Ectodermal cell (in vitro differentiated cells): Measurements from ENCODE around the gene RCOR2.

Source experiments
- H3K27ac ChIP-seq: 2 replicates; pipeline ENCODE4 v1.7.0; 2013; ENCODE audit warnings: mild to moderate bottlenecking, low read depth, low read length; ENCODE audit not compliant: insufficient read depth, poor library complexity, severe bottlenecking
- H3K27me3 ChIP-seq: 2 replicates; pipeline ENCODE4 v1.7.0; 2013; ENCODE audit warnings: mild to moderate bottlenecking, low read length; ENCODE audit not compliant: insufficient read depth, control insufficient read depth, poor library complexity, severe bottlenecking
- H3K36me3 ChIP-seq: one replicate; pipeline ENCODE4 v1.7.0; 2013; ENCODE audit warnings: low read length; ENCODE audit not compliant: control insufficient read depth, insufficient read depth
- H3K4me1 ChIP-seq: one replicate; pipeline ENCODE4 v1.7.0; 2013; ENCODE audit warnings: low read length; ENCODE audit not compliant: control insufficient read depth, insufficient read depth
- H3K4me3 ChIP-seq: 2 replicates; pipeline ENCODE4 v1.7.0; 2013; ENCODE audit warnings: low read depth, low read length, control low read depth; ENCODE audit not compliant: insufficient read depth
- H3K9me3 ChIP-seq: 2 replicates; pipeline ENCODE4 v1.7.0; 2013; ENCODE audit warnings: mild to moderate bottlenecking, low read length, moderate library complexity; ENCODE audit not compliant: control insufficient read depth
- WGBS, 2 experiments: methylation state at CpG; one replicate each; pipeline ENCODE4 v1.1.7; 2013; ENCODE audit warnings: missing lambda C conversion rate in 2 of 2; 5-methylcytosine and 5-hydroxymethylcytosine counted together

The RCOR2 gene

DNA sequence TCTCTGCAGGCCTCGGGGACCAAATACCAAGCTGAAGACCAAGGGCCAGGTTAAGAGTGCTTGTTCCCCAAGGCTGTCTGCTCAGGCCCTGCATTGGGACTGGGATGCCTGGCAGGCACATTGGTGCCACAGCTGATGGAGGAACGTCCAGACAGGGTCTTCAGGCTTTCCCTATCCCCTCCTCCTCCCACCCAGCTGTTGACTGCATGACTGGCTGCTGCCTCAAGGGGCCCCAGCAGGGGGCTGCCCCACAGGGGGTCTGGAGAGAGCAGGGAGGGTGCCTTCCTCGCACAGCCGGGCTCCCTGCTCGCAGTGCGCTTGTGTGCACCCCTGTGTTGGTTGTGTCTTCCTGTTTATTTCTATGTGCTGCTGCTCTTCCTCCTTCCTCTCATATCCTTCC is 9.9 kb downstream of the RCOR2 start:
- 85 to 87% methylated on average over 6 of the region's 6 CpGs for WGBS, 2 experiments
- peaks cover 17% of the 10 kb centered on the region for H3K36me3 ChIP-seq
- no peaks in the 10 kb centered on the region for H3K9me3 ChIP-seq
- H3K4me3 ChIP-seq: no peak overlapping the region
- no peak overlapping the region for H3K27ac ChIP-seq
- H3K27me3 ChIP-seq: no peaks in the 10 kb centered on the region
- H3K4me1 ChIP-seq: peaks cover 51% of the 10 kb centered on the region

DNA sequence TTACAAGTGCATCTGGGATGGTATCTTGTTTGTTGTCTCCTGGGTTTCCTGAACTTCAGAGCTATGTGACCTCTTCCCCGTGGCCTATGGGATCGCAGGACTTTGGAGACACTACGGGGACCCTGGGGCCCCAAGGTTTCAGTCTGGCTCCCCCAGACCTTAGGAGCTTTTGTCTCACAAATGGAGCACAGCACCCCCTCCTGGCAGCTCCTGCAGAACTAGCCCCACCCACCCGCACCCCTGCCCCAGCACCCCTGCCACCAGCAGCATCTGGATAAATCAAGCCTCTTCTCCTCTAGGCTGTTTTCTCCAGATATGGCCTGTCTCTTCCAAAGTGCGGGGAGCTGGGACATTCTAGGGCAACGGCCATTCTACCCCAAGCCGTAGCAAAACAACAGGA is 10.4 kb downstream of the RCOR2 start:
- Histone ChIP-seq H3K27me3 (no peaks in the 10 kb centered on the region), H3K9me3 (no peaks in the 10 kb centered on the region), H3K27ac (no peak overlapping the region), H3K36me3 (peaks cover 21% of the 10 kb centered on the region), H3K4me1 (peaks cover 51% of the 10 kb centered on the region), H3K4me3 (no peak overlapping the region)
- 89 to 94% methylated on average over 7 of the region's 7 CpGs for WGBS, 2 experiments

GRCh38 chr11:63906087-63906486 is 10.9 kb downstream of the RCOR2 start:
- 94% methylated on average over 3 to 4 of the region's 4 CpGs for WGBS, 2 experiments
- Histone ChIP-seq H3K4me1 (peaks cover 49% of the 10 kb centered on the region), H3K36me3 (peaks cover 22% of the 10 kb centered on the region)

DNA sequence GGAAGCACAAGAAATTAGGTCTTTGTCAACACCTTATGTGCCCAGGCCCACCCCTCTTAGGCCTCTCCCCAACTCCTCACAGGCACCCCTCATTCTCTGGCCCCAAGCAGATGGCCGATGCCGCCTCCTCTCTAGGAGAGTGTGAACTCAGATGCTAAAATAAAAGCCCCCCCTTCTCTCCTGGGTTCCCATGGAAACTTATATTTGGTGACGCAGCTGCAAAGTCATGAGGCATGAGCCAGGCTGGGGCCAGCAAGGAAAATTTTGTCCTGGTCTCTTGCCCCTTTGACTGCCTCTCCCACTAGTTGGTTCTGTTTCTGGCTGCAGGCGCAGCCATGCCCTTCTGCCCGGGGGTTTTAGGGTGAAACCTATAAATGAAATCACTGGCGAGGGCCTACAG is 11.8 kb downstream of the RCOR2 start:
- Histone ChIP-seq H3K27ac (no peak overlapping the region), H3K9me3 (no peaks in the 10 kb centered on the region), H3K27me3 (no peaks in the 10 kb centered on the region), H3K36me3 (peaks cover 30% of the 10 kb centered on the region), H3K4me3 (no peak overlapping the region), H3K4me1 (peaks cover 40% of the 10 kb centered on the region)
- 92 to 93% methylated on average over 6 of the region's 6 CpGs for WGBS, 2 experiments

More at GRCh38 chr11:63906087-63906486, 10.9 kb downstream of the RCOR2 start:
- H3K9me3 ChIP-seq: no peaks in the 10 kb centered on the region
- no peak overlapping the region for H3K27ac ChIP-seq
- H3K4me3 ChIP-seq: no peak overlapping the region
- no peaks in the 10 kb centered on the region for H3K27me3 ChIP-seq

DNA sequence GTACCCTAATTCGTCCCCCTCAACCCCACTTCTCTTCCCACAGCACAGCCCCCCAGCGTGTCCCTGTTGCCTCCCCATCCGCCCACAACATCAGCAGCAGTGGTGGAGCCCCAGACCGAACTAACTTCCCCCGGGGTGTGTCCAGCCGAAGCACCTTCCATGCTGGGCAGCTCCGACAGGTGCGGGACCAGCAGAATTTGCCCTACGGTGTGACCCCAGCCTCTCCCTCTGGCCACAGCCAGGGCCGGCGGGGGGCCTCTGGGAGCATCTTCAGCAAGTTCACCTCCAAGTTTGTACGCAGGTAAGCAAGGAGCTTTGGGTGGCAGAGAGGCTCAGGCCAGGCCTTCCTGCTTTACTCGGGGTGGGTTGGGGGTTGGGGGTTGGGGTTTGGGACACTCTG is 12.2 kb downstream of the RCOR2 start:
- Histone ChIP-seq H3K36me3 (peaks cover 35% of the 10 kb centered on the region), H3K4me3 (no peak overlapping the region), H3K27ac (no peak overlapping the region), H3K27me3 (no peaks in the 10 kb centered on the region), H3K9me3 (no peaks in the 10 kb centered on the region), H3K4me1 (peaks cover 36% of the 10 kb centered on the region)
- 94 to 95% methylated on average over 13 of the region's 13 CpGs for WGBS, 2 experiments

DNA sequence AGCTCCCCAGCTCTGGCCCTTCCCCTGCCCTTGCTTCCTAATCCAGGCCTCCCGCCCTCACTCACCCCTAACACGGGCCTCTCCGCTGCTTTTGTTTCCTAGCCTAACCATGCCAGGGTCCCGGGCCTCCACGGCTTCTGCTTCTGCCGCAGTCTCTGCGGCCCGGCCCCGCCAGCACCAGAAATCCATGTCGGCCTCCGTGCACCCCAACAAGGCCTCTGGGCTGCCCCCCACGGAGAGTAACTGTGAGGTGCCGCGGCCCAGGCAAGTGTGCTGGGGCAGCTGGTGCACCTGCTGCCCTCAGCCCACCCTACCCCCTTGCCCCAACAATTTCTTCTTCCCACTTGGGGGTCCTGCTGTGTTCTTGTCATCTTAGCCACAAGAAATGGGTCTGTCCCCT is 13.1 kb downstream of the RCOR2 start:
- peaks cover 28% of the 10 kb centered on the region for H3K4me1 ChIP-seq
- H3K9me3 ChIP-seq: no peaks in the 10 kb centered on the region
- 88 to 92% methylated on average over 14 of the region's 14 CpGs for WGBS, 2 experiments
- H3K4me3 ChIP-seq: no peak overlapping the region
- no peak overlapping the region for H3K27ac ChIP-seq
- no peaks in the 10 kb centered on the region for H3K27me3 ChIP-seq
- H3K36me3 ChIP-seq: peaks cover 43% of the 10 kb centered on the region

GRCh38 chr11:63901660-63902059 is 15.3 kb downstream of the RCOR2 start:
- 86 to 90% methylated on average over 3 of the region's 3 CpGs for WGBS, 2 experiments
- Histone ChIP-seq H3K36me3 (peaks cover 57% of the 10 kb centered on the region), H3K27ac (no peak overlapping the region), H3K4me3 (no peak overlapping the region), H3K9me3 (no peaks in the 10 kb centered on the region), H3K4me1 (peaks cover 7% of the 10 kb centered on the region), H3K27me3 (no peaks in the 10 kb centered on the region)

GRCh38 chr11:63897459-63898146 is 19.4 kb downstream of the RCOR2 start:
- peaks cover 47% of the 10 kb centered on the region for H3K36me3 ChIP-seq
- no peaks in the 10 kb centered on the region for H3K4me1 ChIP-seq
- WGBS, 2 experiments: 95 to 96% methylated on average over 10 of the region's 10 CpGs
- no peaks in the 10 kb centered on the region for H3K27me3 ChIP-seq
- no peaks in the 10 kb centered on the region for H3K9me3 ChIP-seq
- no peak overlapping the region for H3K27ac ChIP-seq
- H3K4me3 ChIP-seq: no peak overlapping the region

GRCh38 chr11:63896071-63896470 is 20.9 kb downstream of the RCOR2 start:
- H3K4me3 ChIP-seq: no peak overlapping the region
- no peaks in the 10 kb centered on the region for H3K9me3 ChIP-seq
- H3K4me1 ChIP-seq: no peaks in the 10 kb centered on the region
- 94 to 96% methylated on average over 4 of the region's 4 CpGs for WGBS, 2 experiments
- no peak overlapping the region for H3K27ac ChIP-seq
- H3K27me3 ChIP-seq: no peaks in the 10 kb centered on the region
- H3K36me3 ChIP-seq: peaks cover 38% of the 10 kb centered on the region

DNA sequence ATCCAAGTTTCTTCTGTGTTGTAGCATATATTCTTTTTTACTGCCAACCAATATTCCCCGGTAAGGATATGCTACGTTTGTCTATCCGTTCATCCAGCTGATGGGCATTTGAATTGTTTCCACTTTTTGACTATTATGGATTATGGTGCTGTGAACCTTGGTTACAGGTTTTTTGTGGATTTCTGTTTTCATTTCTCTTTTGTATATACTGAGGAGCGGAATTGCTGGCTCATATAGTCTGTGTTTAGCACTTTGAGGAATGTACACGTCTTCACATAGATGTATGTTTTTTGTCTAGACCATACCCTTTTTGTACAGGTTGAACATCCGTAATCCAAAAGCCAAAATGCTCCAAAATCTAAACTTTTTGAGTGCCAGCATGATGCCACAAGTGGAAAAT is 23.6 kb downstream of the RCOR2 start:
- H3K9me3 ChIP-seq: no peaks in the 10 kb centered on the region
- no peak overlapping the region for H3K4me3 ChIP-seq
- peaks cover 5% of the 10 kb centered on the region for H3K4me1 ChIP-seq
- no peaks in the 10 kb centered on the region for H3K27me3 ChIP-seq
- no peak overlapping the region for H3K27ac ChIP-seq
- peaks cover 12% of the 10 kb centered on the region for H3K36me3 ChIP-seq
- WGBS, 2 experiments: 91 to 98% methylated on average over 6 of the region's 6 CpGs
